ENCODE measurements around the gene CD302. TPM values are rescaled to one million over a fixed set of nuclear protein-coding genes. Genes with fewer than 3 reads are reported as not detected.

Gene CD302
- total RNA-seq, 1 experiment from 2014 or later = 0.21 TPM

- H3K4me1 Mint-ChIP-seq (ENCODE audit: insufficient read depth, unreplicated experiment) = peaks cover 6% of the 10 kb centered on the region
- no peak overlapping the region for H3K4me3 Mint-ChIP-seq (ENCODE audit: unreplicated experiment)
- ChIA-PET CTCF (no interaction called here), POLR2A (interaction anchor here (1.5 to 5.9 kb wide), 2 partner anchors 10 to 13 kb away, joined by 4 to 30 read pairs; partner anchors contain the start of gene MARCHF7)
- DNase-seq (ENCODE audit: unreplicated experiment) = no peak
- BruUV-seq (replicated peaks) = no TSS peak
- H3K9me3 Mint-ChIP-seq (ENCODE audit: unreplicated experiment) = no peaks in the 10 kb centered on the region
- H3K36me3 Mint-ChIP-seq (ENCODE audit: insufficient read depth, unreplicated experiment) = peaks cover 52% of the 10 kb centered on the region
- TF ChIP-seq CTCF (IDR thresholded peaks at IDR 0.05; ENCODE audit: unreplicated experiment) = no peak
- no peak overlapping the region for H3K27ac Mint-ChIP-seq (ENCODE audit: low read depth, unreplicated experiment)
- H3K27me3 Mint-ChIP-seq (ENCODE audit: insufficient read depth, unreplicated experiment) = no peaks in the 10 kb centered on the region
- intact Hi-C loops (cut with micrococcal nuclease) = no loop called here
These were observed 75.4 kb downstream of the CD302 start for GRCh38 chr2:159722580-159722979.

GRCh38 chr2:159720676-159721075 is 77.3 kb downstream of the CD302 start:
- peaks cover 11% of the 10 kb centered on the region for H3K4me1 Mint-ChIP-seq (ENCODE audit: insufficient read depth, unreplicated experiment)
- intact Hi-C loops (cut with micrococcal nuclease) = no loop called here
- H3K27ac Mint-ChIP-seq (ENCODE audit: low read depth, unreplicated experiment) = no peak overlapping the region
- DNase-seq (ENCODE audit: unreplicated experiment) = no peak
- ChIA-PET CTCF (interaction anchor here (0.7 to 0.8 kb wide), 4 partner anchors 10 to 449 kb away, joined by 3 read pairs; no protein-coding TSS in a partner anchor), POLR2A (interaction anchor here (0.6 to 5.9 kb wide), 5 partner anchors 8 to 32 kb away, joined by 3 to 30 read pairs (median 4); partner anchors contain the start of gene MARCHF7)
- no TSS peak for BruUV-seq (replicated peaks)
- no peaks in the 10 kb centered on the region for H3K27me3 Mint-ChIP-seq (ENCODE audit: insufficient read depth, unreplicated experiment)
- peaks cover 59% of the 10 kb centered on the region for H3K36me3 Mint-ChIP-seq (ENCODE audit: insufficient read depth, unreplicated experiment)
- no peaks in the 10 kb centered on the region for H3K9me3 Mint-ChIP-seq (ENCODE audit: unreplicated experiment)
- no peak overlapping the region for H3K4me3 Mint-ChIP-seq (ENCODE audit: unreplicated experiment)
- TF ChIP-seq CTCF (IDR thresholded peaks at IDR 0.05; ENCODE audit: unreplicated experiment) = no peak

Other genes starting within 250 kb of the CD302 start
- gene BAZ2B, start 181.7 kb downstream of the CD302 start, total RNA-seq (2022) = 51.8 and 60.0 TPM in 2 replicates
- gene MARCHF7, start 85.7 kb downstream of the CD302 start, total RNA-seq (2022) = 76.0 and 78.4 TPM in 2 replicates
- 0.23 TPM in 1 of 2 replicates, not detected in the other for gene LY75, start 106.5 kb upstream of the CD302 start, total RNA-seq (2022)

Data from MCF 10A (cell line).